ENCODE results near the gene MRPL40. TPM values are rescaled to one million over a fixed set of nuclear protein-coding genes. Genes with fewer than 3 reads are reported as not detected.

MRPL40 gene
- total RNA-seq, 2 experiments from 2014 or later = 39.8 to 40.9 TPM

- Mint-ChIP-seq H3K27me3 (no peaks in the 10 kb centered on the region), H3K36me3 (ENCODE audit: low read depth) (peaks cover 51% of the 10 kb centered on the region), H3K27ac (no peak overlapping the region), H3K4me3 (no peak overlapping the region), H3K4me1 (ENCODE audit: low read depth) (no peaks in the 10 kb centered on the region), H3K9me3 (no peaks in the 10 kb centered on the region)
- ATAC-seq (no peak), DNase-seq (no peak)
- CTCF ChIA-PET = no interaction called here
- intact Hi-C loops (cut with micrococcal nuclease) = no loop called here
- no peak for TF ChIP-seq CTCF (IDR thresholded peaks at IDR 0.05)
- POLR2A ChIA-PET = interaction anchor here (1.9 to 2.6 kb wide), 2 partner anchors 10 to 14 kb away, joined by 5 to 7 read pairs; partner anchors contain the start of genes CDC45 and UFD1
These were observed 37.1 kb downstream of the MRPL40 start for GRCh38 chr22:19469421-19469820.

DNA sequence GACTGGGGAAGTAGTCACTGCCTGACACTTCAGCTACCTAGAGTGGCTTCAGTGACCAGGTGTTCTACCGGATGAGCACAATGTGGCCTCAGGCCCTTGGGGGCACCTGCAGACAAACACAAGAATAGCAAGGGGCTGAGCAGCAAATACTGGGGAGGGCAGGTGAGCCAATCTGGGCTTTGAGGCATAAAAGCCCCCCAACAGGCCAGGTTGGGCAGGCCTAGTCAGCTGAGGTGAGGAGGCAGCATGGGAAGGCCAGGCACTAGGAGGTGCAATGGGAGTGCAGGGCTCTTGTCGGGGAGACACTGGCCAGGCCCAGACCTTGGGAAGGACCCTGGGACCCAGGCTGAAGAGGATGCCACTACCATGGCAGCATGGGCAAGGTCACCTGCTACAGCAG is 37.7 kb downstream of the MRPL40 start:
- intact Hi-C loops (cut with micrococcal nuclease) = no loop called here
- H3K27me3 Mint-ChIP-seq = no peaks in the 10 kb centered on the region
- no peak for TF ChIP-seq CTCF (IDR thresholded peaks at IDR 0.05)
- ChIA-PET CTCF (no interaction called here), POLR2A (interaction anchor here (1.9 kb wide), 1 partner anchor 15 kb away, joined by 5 read pairs; no protein-coding TSS in a partner anchor)
- H3K4me3 Mint-ChIP-seq = no peak overlapping the region
- no peak overlapping the region for H3K27ac Mint-ChIP-seq
- no peaks in the 10 kb centered on the region for H3K4me1 Mint-ChIP-seq (ENCODE audit: low read depth)
- DNase-seq = no peak
- H3K9me3 Mint-ChIP-seq = no peaks in the 10 kb centered on the region
- ATAC-seq = no peak
- peaks cover 45% of the 10 kb centered on the region for H3K36me3 Mint-ChIP-seq (ENCODE audit: low read depth)

GRCh38 chr22:19471572-19471971 is 39.2 kb downstream of the MRPL40 start:
- no peak for TF ChIP-seq CTCF (IDR thresholded peaks at IDR 0.05)
- peaks cover 6% of the 10 kb centered on the region for H3K4me1 Mint-ChIP-seq (ENCODE audit: low read depth)
- H3K4me3 Mint-ChIP-seq = no peak overlapping the region
- no peak overlapping the region for H3K27ac Mint-ChIP-seq
- intact Hi-C loops (cut with micrococcal nuclease) = no loop called here
- H3K27me3 Mint-ChIP-seq = no peaks in the 10 kb centered on the region
- CTCF ChIA-PET = no interaction called here
- ATAC-seq (no peak), DNase-seq (no peak)
- POLR2A ChIA-PET = no interaction called here
- no peaks in the 10 kb centered on the region for H3K9me3 Mint-ChIP-seq
- peaks cover 39% of the 10 kb centered on the region for H3K36me3 Mint-ChIP-seq (ENCODE audit: low read depth)

GRCh38 chr22:19472233-19472632 is 39.9 kb downstream of the MRPL40 start:
- Mint-ChIP-seq H3K4me3 (no peak overlapping the region), H3K4me1 (ENCODE audit: low read depth) (peaks cover 9% of the 10 kb centered on the region), H3K27ac (no peak overlapping the region), H3K36me3 (ENCODE audit: low read depth) (peaks cover 39% of the 10 kb centered on the region), H3K9me3 (no peaks in the 10 kb centered on the region), H3K27me3 (no peaks in the 10 kb centered on the region)
- CTCF ChIA-PET = no interaction called here
- intact Hi-C loops (cut with micrococcal nuclease) = no loop called here
- TF ChIP-seq CTCF (IDR thresholded peaks at IDR 0.05) = no peak
- ATAC-seq = no peak
- POLR2A ChIA-PET = interaction anchor here (1.1 kb wide), 1 partner anchor 17 kb away, joined by 3 read pairs; no protein-coding TSS in a partner anchor
- no peak for DNase-seq

DNA sequence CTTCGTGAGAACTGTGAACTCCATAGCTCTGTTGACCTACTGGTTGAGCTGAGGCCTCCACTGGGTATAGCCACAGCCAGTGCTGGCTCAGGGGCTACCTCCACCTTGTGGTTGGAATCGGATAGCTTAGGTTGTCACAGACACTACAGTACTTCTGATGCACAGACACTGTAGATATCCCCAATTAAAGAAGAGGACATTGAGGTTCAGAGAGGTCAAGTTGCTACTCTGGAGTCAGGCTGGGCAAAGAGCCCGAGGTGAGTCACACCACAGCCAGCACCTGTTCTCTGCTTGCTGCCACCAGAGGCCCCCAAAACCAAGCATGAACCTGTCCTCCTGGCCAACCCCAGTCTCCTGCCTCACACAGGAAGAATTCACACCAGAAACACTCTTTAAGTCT is 41.2 kb downstream of the MRPL40 start:
- peaks cover 30% of the 10 kb centered on the region for H3K36me3 Mint-ChIP-seq (ENCODE audit: low read depth)
- intact Hi-C loops (cut with micrococcal nuclease) = no loop called here
- peaks cover 16% of the 10 kb centered on the region for H3K4me1 Mint-ChIP-seq (ENCODE audit: low read depth)
- no peak for ATAC-seq
- TF ChIP-seq CTCF (IDR thresholded peaks at IDR 0.05) = no peak
- H3K27me3 Mint-ChIP-seq = no peaks in the 10 kb centered on the region
- no peak overlapping the region for H3K27ac Mint-ChIP-seq
- CTCF ChIA-PET = interaction anchor here (1.1 to 1.6 kb wide), 3 partner anchors 11 to 156 kb away, joined by 3 to 4 read pairs (median 3); no protein-coding TSS in a partner anchor
- DNase-seq = no peak
- H3K9me3 Mint-ChIP-seq = no peaks in the 10 kb centered on the region
- POLR2A ChIA-PET = interaction anchor here (1.1 to 1.2 kb wide), 2 partner anchors 17 to 26 kb away, joined by 3 to 4 read pairs; partner anchors contain the start of gene C22orf39
- no peak overlapping the region for H3K4me3 Mint-ChIP-seq
